Activated T-helper 1 cell treated with anti-CD3 and anti-CD28 coated beads, Interleukin-12 subunit alpha, Interleukin-12 subunit beta, Interleukin-2, Interleukin-4 antibody, amounts not matched to agents 30 ng/mL and 10 ng/mL and 1 ng/mL, durations not matched to agents 14 hours and 24 hours and 36 hours (primary cell): ENCODE data around the gene NAV2. TPM values are rescaled to one million over a fixed set of nuclear protein-coding genes. Genes with fewer than 3 reads are reported as not detected.

Experiments used
- DNase-seq: peaks from one replicate; pipeline ENCODE4 v3.0.0; 2021; ENCODE audit warnings: low spot score
- H3K27ac Mint-ChIP-seq: one replicate; pipeline ENCODE4 v1.8.0; 2021; ENCODE audit warnings: mild to moderate bottlenecking, mixed read lengths
- H3K27me3 Mint-ChIP-seq: one replicate; pipeline ENCODE4 v1.8.0; 2022; ENCODE audit warnings: mild to moderate bottlenecking, moderate library complexity, mixed read lengths; ENCODE audit not compliant: insufficient read depth
- H3K36me3 Mint-ChIP-seq: one replicate; pipeline ENCODE4 v1.8.0; 2021; ENCODE audit warnings: low read depth, mixed read lengths
- H3K4me1 Mint-ChIP-seq: one replicate; pipeline ENCODE4 v1.8.0; 2021; ENCODE audit warnings: low read depth, mixed read lengths
- H3K4me3 Mint-ChIP-seq: one replicate; pipeline ENCODE4 v1.8.0; 2021; ENCODE audit warnings: mild to moderate bottlenecking, moderate library complexity, mixed read lengths
- H3K9me3 Mint-ChIP-seq: one replicate; pipeline ENCODE4 v1.8.0; 2021; ENCODE audit warnings: mixed read lengths
- intact Hi-C: fragments of 100-400 bp; cut with micrococcal nuclease; formaldehyde crosslinking; loops from one replicate; pipeline ENCODE4 v1.15.1; 2024
- total RNA-seq: library from RNA; stranded (reverse); gene quantifications from 2 replicates; pipeline ENCODE4 v1.2.3, GENCODE V29; 2022

The NAV2 gene
- total RNA-seq, 1 donor from 2014 or later: 0.34 TPM

- H3K9me3 Mint-ChIP-seq: peaks cover 14% of the 10 kb centered on the region
- H3K27ac Mint-ChIP-seq: peak overlapping the region; percentile 72
- no peak for DNase-seq
- peaks cover 17% of the 10 kb centered on the region for H3K4me1 Mint-ChIP-seq
- H3K27me3 Mint-ChIP-seq: peaks cover 78% of the 10 kb centered on the region
- peaks cover 8% of the 10 kb centered on the region for H3K36me3 Mint-ChIP-seq
- H3K4me3 Mint-ChIP-seq: no peak overlapping the region
- intact Hi-C loops: loop anchor here (5.0 to 10.0 kb wide), 2 partner anchors 49 to 176 kb away; no protein-coding TSS in a partner anchor
These were observed 446.1 kb downstream of the NAV2 start for GRCh38 chr11:20158597-20159257.

GRCh38 chr11:20159466-20160381 lies 447.1 kb downstream of the NAV2 start:
- intact Hi-C loops: loop anchor here (5.0 to 10.0 kb wide), 3 partner anchors 48 to 513 kb away; no protein-coding TSS in a partner anchor
- Mint-ChIP-seq H3K9me3 (peaks cover 14% of the 10 kb centered on the region), H3K27ac (peak overlapping the region; percentile 72), H3K4me1 (peaks cover 17% of the 10 kb centered on the region), H3K36me3 (peaks cover 8% of the 10 kb centered on the region), H3K27me3 (peaks cover 85% of the 10 kb centered on the region), H3K4me3 (no peak overlapping the region)
- DNase-seq: no peak

DNA sequence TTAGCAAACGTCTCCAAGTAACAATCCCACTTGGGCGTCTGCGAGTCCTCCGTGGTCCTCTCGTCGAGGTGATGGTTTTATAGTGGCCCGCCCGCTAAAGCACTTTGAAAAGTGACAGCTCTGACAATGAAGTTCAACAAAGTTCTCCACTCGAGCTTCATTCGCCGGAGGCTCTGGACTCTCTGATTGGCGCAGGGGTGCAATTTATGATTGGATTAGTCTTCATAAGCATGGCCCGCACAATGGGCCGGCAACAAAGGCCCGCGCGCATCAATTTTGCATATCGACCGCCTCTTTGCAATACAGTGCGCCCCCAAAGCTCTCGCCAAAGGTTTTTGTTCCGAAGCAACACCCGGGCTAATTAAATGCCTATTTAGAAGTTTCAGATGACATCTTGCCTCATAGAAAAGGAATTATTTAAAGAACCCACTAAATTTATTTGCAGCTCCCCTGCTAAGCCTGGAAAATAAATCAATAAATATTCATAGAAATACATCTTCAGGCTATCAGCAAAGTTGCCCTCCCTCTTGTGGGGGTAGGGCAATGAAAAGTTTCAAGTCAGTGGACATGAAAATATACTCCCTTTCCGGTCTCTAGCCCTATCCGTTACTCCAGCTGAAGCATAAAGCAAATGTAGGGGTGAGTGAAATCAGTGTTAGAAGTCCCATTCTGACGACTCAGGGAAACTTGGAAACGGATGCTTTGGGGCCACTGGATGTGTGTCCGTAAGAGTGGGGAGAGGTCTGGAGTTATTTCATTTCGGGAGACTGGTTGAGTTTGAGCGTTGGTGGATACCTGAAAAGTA lies 448.0 kb downstream of the NAV2 start, which contains the start of gene DBX1:
DBX1 (minus strand) TSS at position 51 of the 805 bp plus-strand sequence. CDS start 151 bp downstream, outside the sequence.
- Mint-ChIP-seq H3K4me1 (peaks cover 17% of the 10 kb centered on the region), H3K27me3 (peaks cover 87% of the 10 kb centered on the region), H3K4me3 (no peak within 1 kb of the TSS), H3K9me3 (peaks cover 14% of the 10 kb centered on the region), H3K27ac (peak within 1 kb of the TSS; percentile 72), H3K36me3 (peaks cover 8% of the 10 kb centered on the region)
- intact Hi-C loops: loop anchor here (5.0 kb wide), 1 partner anchor 512 kb away; no protein-coding TSS in a partner anchor
- no peak for DNase-seq

GRCh38 chr11:20161230-20161918 lies 448.7 kb downstream of the NAV2 start:
- DNase-seq: no peak
- no peak overlapping the region for H3K27ac Mint-ChIP-seq
- H3K27me3 Mint-ChIP-seq: peaks cover 80% of the 10 kb centered on the region
- H3K4me1 Mint-ChIP-seq: peaks cover 17% of the 10 kb centered on the region
- H3K36me3 Mint-ChIP-seq: peaks cover 8% of the 10 kb centered on the region
- H3K9me3 Mint-ChIP-seq: peaks cover 14% of the 10 kb centered on the region
- intact Hi-C loops: loop anchor here (5.0 kb wide), 1 partner anchor 511 kb away; no protein-coding TSS in a partner anchor
- no peak overlapping the region for H3K4me3 Mint-ChIP-seq

GRCh38 chr11:20161923-20162744 lies 449.5 kb downstream of the NAV2 start:
- Mint-ChIP-seq H3K4me1 (peaks cover 16% of the 10 kb centered on the region), H3K36me3 (peaks cover 8% of the 10 kb centered on the region), H3K27me3 (peaks cover 77% of the 10 kb centered on the region), H3K27ac (peak overlapping the region; percentile 78), H3K9me3 (peaks cover 14% of the 10 kb centered on the region), H3K4me3 (no peak overlapping the region)
- DNase-seq: no peak
- intact Hi-C loops: loop anchor here (5.0 kb wide), 1 partner anchor 510 kb away; no protein-coding TSS in a partner anchor

GRCh38 chr11:20162824-20163782 lies 450.5 kb downstream of the NAV2 start:
- H3K27ac Mint-ChIP-seq: peak overlapping the region; percentile 52
- H3K9me3 Mint-ChIP-seq: peaks cover 14% of the 10 kb centered on the region
- no peak for DNase-seq
- intact Hi-C loops: loop anchor here (5.0 kb wide), 1 partner anchor 509 kb away; no protein-coding TSS in a partner anchor
- no peak overlapping the region for H3K4me3 Mint-ChIP-seq
- H3K36me3 Mint-ChIP-seq: peaks cover 8% of the 10 kb centered on the region
- H3K4me1 Mint-ChIP-seq: peaks cover 8% of the 10 kb centered on the region
- H3K27me3 Mint-ChIP-seq: peaks cover 74% of the 10 kb centered on the region

DNA sequence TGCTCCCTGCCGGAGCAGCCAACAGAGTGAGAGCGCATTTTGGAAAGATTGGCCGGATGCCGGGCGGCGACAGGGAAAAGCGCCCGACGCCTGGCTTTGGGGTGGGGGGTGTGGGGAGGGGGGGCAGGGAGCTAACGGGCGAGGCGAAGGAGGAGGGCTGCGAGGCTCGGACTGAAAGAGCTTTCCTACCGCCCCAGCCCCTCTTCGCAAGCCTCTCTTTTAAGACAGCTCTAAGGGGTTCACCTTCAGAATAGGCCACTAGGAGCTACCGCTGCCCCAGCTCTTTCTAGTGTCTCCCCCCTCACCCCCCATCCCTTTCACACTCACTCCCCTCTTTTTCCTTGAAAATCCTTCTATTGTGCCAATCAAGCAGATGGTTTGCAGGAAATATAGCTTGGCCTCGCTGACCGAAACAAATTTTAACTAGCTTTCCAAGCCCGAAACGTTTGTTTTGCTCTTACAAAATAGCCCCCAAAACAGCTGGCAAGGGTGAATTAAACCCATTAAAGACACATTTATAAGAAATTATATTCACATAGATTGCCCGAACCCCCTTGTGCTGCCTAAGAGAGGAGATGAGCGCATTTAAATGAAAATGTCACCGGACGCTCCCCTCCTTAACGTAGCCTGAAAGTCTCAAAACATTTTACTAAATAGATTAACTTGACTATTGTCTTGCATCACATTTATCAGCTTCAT lies 451.3 kb downstream of the NAV2 start:
- Mint-ChIP-seq H3K27ac (no peak overlapping the region), H3K36me3 (peaks cover 4% of the 10 kb centered on the region), H3K4me3 (no peak overlapping the region), H3K4me1 (peaks cover 8% of the 10 kb centered on the region), H3K9me3 (peaks cover 12% of the 10 kb centered on the region), H3K27me3 (peaks cover 66% of the 10 kb centered on the region)
- intact Hi-C loops: loop anchor here (5.0 kb wide), 1 partner anchor 508 kb away; no protein-coding TSS in a partner anchor
- DNase-seq: no peak
